Measurements from ENCODE around the gene FDX1.

Gene FDX1

GRCh38 chr11:110513259-110513801 is 83.6 kb downstream of the FDX1 start:
- no peak for DNase-seq

DNA sequence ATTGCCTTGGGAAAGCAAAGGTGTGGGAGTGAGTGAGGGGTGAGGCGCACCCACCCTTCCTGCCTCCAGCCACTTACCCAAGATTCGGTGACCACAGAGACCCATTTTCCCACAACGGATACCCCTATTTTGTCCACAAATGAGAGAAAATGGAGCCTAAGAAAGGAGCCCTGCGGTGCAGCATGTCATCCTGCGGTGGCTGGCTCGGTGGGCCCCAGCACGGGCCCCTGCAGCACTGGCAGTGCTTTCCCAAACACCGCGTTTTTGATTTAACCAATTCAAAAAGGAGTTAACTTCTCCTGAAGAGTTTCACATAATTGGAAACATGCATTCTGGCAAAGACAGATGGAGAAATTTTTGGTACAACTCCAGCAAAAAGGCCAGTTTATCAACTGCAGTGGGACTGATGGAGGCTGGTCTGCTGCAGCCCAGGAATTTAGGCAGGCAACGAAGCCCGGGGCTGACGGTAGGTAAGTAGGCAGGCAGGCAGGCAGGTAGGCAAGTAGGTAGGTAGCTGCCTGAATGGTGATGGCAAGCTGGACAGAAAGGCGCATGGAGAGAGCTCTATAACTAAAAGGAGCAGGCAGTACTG is 84.2 kb downstream of the FDX1 start:
- DNase-seq: no peak

All from CD4-positive, alpha-beta T cell treated with Interleukin-1 beta for 1 hour (primary cell).